NB4 (cell line): Measurements from ENCODE around the gene BMF.

Source experiments
- POLR2A ChIP-seq: IDR thresholded peaks from 2 replicates; pipeline ENCODE4 v1.6.1; 2011; ENCODE audit warnings: mild to moderate bottlenecking; ENCODE audit not compliant: insufficient read length; ENCODE audit errors: extremely low read depth
- TF ChIP-seq, protein P1 (sequence below): IDR thresholded peaks from one replicate; pipeline ENCODE4 v1.5.1; 2012; ENCODE audit warnings: low read depth, low read length
- TF ChIP-seq, protein P2 (sequence below): IDR thresholded peaks from 2 replicates; pipeline ENCODE4 v1.6.1; 2011; ENCODE audit warnings: low read depth, low read length

DNA sequence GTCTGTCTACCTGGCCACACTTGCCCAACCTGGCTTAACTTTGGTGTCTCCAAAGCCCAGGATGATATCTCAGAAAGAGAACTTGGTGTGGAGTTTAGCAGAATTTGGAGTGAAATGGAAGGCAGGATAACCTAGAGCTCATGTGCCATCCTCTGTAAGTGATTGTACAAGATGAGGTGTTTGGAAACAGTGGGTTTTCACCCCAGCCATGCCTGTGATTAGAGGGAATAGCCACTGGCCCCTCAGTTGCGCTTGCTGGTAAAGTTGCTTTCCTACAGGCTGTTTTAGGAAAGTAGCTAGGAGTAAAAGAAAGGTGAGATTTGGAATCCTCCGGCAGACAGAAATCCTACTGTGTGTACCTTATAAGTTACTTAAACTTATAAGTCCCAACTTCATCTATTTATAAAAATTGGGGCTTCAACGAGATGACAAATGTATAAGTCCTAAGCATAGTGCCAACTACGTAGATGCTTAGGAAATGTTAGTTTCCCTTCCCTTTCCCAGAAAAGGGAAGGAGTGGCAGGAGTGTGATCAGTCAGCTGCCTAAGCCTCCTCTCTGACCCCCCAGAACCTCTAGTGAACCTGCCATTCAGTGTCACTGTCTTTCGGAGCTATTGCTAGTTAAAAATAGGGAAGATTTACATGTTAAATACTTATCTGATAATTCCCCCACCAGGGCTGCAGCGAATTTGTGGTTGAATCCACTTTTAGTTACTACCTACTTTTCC lies 13.4 kb upstream of the BMF start:
- TF ChIP-seq, protein P1, sequence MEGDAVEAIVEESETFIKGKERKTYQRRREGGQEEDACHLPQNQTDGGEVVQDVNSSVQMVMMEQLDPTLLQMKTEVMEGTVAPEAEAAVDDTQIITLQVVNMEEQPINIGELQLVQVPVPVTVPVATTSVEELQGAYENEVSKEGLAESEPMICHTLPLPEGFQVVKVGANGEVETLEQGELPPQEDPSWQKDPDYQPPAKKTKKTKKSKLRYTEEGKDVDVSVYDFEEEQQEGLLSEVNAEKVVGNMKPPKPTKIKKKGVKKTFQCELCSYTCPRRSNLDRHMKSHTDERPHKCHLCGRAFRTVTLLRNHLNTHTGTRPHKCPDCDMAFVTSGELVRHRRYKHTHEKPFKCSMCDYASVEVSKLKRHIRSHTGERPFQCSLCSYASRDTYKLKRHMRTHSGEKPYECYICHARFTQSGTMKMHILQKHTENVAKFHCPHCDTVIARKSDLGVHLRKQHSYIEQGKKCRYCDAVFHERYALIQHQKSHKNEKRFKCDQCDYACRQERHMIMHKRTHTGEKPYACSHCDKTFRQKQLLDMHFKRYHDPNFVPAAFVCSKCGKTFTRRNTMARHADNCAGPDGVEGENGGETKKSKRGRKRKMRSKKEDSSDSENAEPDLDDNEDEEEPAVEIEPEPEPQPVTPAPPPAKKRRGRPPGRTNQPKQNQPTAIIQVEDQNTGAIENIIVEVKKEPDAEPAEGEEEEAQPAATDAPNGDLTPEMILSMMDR = no peak
- TF ChIP-seq POLR2A = no peak
- TF ChIP-seq, protein P2, sequence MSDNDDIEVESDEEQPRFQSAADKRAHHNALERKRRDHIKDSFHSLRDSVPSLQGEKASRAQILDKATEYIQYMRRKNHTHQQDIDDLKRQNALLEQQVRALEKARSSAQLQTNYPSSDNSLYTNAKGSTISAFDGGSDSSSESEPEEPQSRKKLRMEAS = no peak
